NCI-H1417 (cell line): ENCODE results near the gene PIK3R5.
"Not testable (repeated sequence)": the region's sequence is repeated elsewhere in the genome, so short reads cannot be mapped to it uniquely, and the experiment has no call there.

Source experiments
- DNase-seq, 3 experiments: peaks; one replicate each; lab custom pipeline; 2025; lab: John Stamatoyannopoulos, UW

PIK3R5 gene

GRCh38 chr17:8896641-8897635 is 68.6 kb downstream of the PIK3R5 start:
- DNase-seq: no peak

DNA sequence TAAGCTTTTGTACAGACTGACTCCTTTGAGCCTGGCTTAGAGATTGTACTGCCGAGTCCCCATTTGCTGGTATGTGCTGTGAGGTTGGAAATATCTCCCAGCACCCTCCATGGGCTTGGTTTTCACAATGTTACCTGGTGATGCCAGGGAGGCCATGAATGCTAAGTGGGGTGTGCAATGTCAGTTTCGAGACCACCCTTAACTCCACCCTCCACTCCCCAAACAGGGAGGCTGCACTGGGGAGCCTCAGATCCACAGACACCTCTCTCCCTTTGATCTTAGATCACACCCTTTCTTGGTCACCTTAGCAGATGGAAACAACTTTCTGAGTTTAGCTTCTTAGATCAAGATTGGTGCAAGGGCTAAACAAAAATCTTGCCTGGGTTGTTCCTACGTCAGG is 69.4 kb downstream of the PIK3R5 start:
- DNase-seq: no peak

- peak; percentile 1 to 67 (median 29) for DNase-seq
Measured at GRCh38 chr17:8894673-8895578, 70.6 kb downstream of the PIK3R5 start.

DNA sequence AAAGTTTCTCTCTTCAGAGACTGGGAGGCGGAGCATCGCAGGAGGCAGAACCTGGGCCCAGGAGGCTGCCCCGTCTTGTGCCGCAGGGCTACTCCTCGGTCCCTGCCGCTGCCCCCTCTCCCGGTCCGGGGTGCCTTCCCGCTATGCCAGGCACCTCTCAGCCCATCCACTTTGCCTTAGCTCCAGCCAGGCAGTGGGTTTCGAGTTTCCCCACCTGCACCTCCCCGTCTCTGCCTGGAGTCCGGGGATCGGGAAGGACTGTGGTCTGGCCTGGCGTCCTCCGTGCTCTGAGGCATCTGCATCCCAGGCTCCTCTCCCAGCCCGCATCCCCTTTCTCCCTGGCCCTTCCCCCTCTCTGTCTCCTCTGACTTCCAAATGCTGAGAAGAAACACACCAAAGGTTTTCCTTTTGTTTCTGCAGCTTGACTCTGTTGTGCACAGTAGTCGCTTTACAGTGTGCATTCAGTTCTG is 71.3 kb downstream of the PIK3R5 start:
- no peak for DNase-seq

- DNase-seq: no peak
Measured at GRCh38 chr17:8893621-8894201, 71.8 kb downstream of the PIK3R5 start.

GRCh38 chr17:8893059-8893458 is 72.4 kb downstream of the PIK3R5 start:
- DNase-seq: no peak

DNA sequence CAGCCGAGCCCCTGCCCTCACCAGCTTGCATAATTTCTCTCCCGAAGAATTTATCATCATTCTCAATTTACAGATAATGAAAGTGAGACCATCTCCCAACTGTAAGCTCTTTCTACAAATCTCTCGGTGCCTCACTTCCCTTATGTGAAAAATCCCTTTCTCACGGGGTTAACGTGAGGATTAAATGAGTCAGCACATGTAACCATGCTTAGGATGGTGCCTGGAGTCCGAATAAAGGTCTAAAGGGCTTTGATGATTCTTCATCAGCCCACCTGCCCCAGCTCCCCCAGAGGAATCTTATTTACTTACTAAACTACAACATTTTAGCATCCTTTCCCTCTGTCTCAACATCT is 73.2 kb downstream of the PIK3R5 start:
- DNase-seq: no peak

GRCh38 chr17:8890671-8891070 is 74.8 kb downstream of the PIK3R5 start:
- DNase-seq: no peak

GRCh38 chr17:8889458-8890210 is 75.9 kb downstream of the PIK3R5 start:
- DNase-seq: no peak

DNA sequence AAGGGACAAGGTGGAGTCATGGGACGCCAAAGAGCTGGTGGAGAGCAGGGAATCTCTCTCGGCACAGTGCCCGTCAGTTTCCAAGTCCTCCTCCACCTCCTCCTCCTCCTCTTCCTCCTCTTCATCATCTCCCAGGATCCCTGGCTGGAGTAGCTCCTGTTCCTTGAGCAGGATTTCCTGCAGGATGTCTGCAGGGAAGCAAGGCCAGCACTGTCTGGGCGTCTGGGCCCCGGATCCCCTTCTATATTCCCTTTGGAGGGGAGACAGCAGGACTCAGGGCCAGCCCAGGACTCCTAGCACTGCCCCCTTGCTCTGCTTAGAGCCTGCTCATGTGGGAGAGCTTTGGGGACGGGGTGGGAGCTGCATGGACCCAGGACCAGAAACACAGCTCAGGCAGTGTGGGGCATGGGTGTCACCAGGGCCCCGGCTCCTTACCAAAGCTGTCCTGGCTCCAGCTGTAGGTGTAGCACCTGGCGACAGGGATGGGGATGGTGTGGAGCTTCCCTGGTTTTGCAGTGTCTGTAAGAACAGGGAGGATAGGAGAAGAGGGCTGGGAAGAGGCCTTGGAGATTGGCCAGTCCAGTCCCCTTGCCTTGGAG is 76.7 kb downstream of the PIK3R5 start:
- DNase-seq: no peak

- peak in 1 of 3 experiments; percentile 29 for DNase-seq
Measured at GRCh38 chr17:8887834-8888703, 77.4 kb downstream of the PIK3R5 start.

GRCh38 chr17:8887301-8887700 is 78.2 kb downstream of the PIK3R5 start:
- no peak for DNase-seq

DNA sequence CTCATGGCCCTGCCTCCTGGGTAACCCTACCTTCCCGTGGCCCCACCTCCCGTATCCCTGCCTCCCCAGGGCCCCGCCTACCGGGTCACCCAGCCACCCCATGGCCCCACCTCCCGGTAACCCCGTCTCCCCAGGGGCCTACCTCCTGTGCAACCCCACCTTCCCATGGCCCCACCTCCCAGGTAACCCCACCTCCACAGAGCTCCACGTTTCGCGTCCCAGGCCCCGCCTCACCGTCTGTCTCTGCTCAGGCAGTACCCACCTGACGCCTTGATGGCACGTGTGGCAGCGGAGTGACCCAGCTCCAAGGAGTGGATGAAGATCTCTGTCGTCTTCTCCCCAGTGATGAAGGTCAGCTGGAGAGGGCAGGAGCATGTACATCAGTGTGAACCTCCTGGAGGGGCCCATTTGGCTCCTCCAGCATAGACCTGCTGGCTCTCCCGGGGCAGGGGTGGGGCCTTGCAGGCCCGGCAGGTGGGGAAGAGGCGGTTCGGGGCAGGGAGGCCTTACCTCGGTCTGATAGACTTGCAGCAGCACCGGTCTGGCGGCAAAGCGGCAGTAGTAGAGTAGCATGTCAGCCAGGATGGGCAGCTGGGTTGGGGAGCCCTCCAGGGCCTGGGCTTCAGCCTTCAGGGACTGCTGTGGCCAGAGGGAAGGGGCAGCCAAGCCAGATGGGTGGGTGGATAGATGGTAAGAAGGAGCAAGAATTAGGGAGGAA is 79.4 kb downstream of the PIK3R5 start:
- no peak for DNase-seq

DNA sequence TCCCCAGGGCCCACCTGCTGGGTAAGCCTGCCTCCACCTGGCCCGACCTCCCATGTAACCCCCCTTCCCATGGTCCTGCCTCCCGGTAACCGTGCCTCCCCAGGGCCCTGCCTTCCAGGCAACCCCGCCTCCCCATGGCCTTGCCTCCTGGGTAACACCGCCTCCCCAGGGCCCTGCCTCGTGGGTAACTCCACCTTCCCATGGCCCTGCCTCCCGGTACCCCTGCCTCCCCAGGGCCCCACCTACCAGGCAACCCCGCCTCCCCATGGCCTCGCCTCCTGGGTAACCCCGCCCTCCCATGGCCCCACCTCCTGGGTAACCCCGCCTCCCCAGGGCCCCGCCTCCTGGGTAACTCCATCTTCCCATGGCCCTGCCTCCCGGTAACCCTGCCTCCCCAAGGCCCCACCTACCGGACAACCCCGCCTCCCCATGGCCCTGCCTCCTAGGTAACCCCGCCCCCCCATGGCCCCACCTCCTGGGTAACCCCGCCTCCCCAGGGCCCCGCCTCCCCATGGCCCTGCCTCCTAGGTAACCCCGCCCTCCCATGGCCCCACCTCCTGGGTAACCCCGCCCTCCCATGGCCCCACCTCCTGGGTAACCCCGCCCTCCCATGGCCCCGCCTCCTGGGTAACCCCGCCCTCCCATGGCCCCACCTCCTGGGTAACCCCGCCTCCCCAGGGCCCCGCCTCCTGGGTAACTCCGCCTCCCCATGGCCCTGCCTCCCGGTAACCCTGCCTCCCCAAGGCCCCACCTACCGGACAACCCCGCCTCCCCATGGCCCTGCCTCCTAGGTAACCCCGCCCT is 80.1 kb downstream of the PIK3R5 start:
- DNase-seq: not testable (repeated sequence)

- no peak for DNase-seq
Measured at GRCh38 chr17:8884336-8884990, 81.0 kb downstream of the PIK3R5 start.

DNA sequence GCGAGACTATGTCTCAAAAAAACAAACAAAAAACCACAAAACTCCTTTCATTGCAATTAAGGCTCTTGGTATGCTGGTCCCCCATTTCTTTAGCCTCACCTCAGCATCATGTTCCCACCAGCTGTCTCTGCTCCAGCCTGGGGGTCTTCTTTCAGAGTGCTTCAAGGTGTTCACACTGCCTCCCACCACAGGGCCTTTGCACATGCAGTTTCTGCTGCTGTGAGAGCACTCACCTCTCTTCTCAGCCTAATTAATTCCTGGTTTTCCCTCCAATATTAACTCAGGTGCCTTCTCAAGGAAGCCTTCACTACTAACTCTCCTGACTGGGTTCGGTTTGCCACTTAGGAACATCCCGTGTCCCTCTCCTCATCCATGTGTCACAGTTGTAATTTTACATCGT is 82.2 kb downstream of the PIK3R5 start:
- no peak for DNase-seq

- DNase-seq: no peak
Measured at GRCh38 chr17:8881606-8882005, 83.9 kb downstream of the PIK3R5 start.

DNA sequence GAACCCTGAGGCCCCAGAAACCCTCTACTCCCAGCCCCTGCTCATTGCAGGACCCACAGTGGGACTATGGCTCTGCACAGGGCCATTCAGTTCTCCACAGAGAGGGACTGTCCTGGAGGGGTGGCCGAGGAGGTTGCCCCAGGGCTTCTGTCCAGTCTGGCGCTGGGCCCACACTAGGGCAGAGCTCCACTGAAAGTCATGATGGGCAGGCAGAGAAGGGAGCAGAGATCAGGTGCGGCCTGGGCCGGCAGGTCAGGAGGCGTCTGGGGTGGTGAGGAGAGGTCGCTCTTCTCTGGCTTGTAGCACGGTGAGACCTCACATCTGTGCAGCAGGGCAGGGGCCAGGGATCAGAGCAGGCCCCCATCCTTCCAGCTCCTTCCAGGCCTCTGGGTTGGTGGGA is 85.0 kb downstream of the PIK3R5 start:
- DNase-seq: no peak
